Tibial nerve (tissue), 4 donors: ENCODE results near the gene SAMD10. TPM values are rescaled to one million over a fixed set of nuclear protein-coding genes. Genes with fewer than 3 reads are reported as not detected.
A peak's percentile ranks its signal among the peaks of the same experiment; 100 is the strongest.

Experiments
- DNase-seq, 2 donors: peaks; one replicate each; pipeline ENCODE4 v3.0.0-alpha.2; 2019; ENCODE audit warnings: low spot score in 2 of 2
- H3K27ac ChIP-seq, 4 donors: fragments of 200-600 bp; sonication (generic) in 3 of 4; one replicate each; pipeline ENCODE4 v1.5.1; 2017 to 2019; ENCODE audit warnings: mild to moderate bottlenecking in 1 of 4
- H3K27me3 ChIP-seq, 2 donors: fragments of 200-600 bp; sonication (generic) in 1 of 2; one replicate each; pipeline versions ENCODE4 v1.5.1 to v1.6.0; 2017 to 2019
- H3K36me3 ChIP-seq, 3 donors: fragments of 200-600 bp; sonication (generic); one replicate each; pipeline ENCODE4 v1.5.1; 2018 to 2019
- H3K4me1 ChIP-seq, 4 donors: fragments of 200-600 bp; sonication (generic) in 3 of 4; one replicate each; pipeline ENCODE4 v1.5.1; 2017 to 2019
- H3K4me3 ChIP-seq, 4 donors: fragments of 200-600 bp; sonication (generic) in 3 of 4; one replicate each; pipeline ENCODE4 v1.5.1; 2017 to 2019; ENCODE audit warnings: mild to moderate bottlenecking in 1 of 4, moderate library complexity in 1 of 4
- H3K9me3 ChIP-seq, 4 donors: fragments of 200-600 bp; sonication (generic) in 3 of 4; one replicate each; pipeline ENCODE4 v1.5.1; 2017 to 2019
- EP300 ChIP-seq, 2 donors: sonication (generic); formaldehyde crosslinking; IDR thresholded peaks; one replicate each; pipeline ENCODE4 v1.6.1; 2017; ENCODE audit warnings: antibody characterized with exemption in 2 of 2, mild to moderate bottlenecking in 1 of 2
- POLR2A ChIP-seq, 2 donors: fragments of 450-650 bp; IDR thresholded peaks; one replicate each; pipeline ENCODE4 v1.6.1; 2017; ENCODE audit warnings: antibody characterized with exemption in 2 of 2, mild to moderate bottlenecking in 2 of 2, moderate library complexity in 2 of 2
- WGBS, 2 donors: methylation state at CpG; one replicate each; pipeline ENCODE4 v1.1.5; 2018; 5-methylcytosine and 5-hydroxymethylcytosine counted together
- total RNA-seq, 4 donors: library from RNA; depleted of rRNA; stranded (reverse); fragments of >200 nt; gene quantifications; one replicate each; pipeline ENCODE4 v1.1.0, GENCODE V29; 2016
- TF ChIP-seq, protein P1 (sequence below), 5 experiments: fragments of 200-600 bp in 3 of 5; fragments of 450-650 bp in 2 of 5; sonication (generic) in 3 of 5; IDR thresholded peaks; one replicate each; pipeline ENCODE4 v1.5.1; 2016 to 2019; ENCODE audit warnings: antibody characterized with exemption in 5 of 5, mild to moderate bottlenecking in 3 of 5, moderate library complexity in 2 of 5

The SAMD10 gene
- total RNA-seq, 4 donors from 2014 or later = 1.3 to 5.1 (median 2.8) TPM

DNA sequence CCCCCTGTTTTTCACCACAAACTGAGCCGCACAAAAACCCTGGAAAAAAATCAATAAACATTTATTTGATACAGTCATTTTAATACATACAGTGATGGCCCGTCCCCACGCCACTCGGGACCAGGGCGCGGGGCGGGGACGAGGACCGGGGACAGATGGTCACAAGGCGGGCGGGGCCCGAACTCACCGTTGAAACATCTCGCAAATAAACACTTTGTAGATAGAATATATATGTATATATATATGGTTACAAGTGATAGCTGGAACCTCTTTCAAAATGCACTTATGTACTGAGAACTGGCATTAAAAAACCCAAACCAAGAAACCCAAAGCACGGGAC is 22.8 kb downstream of the SAMD10 start:
- H3K36me3 ChIP-seq = peaks cover 0 to 30% (median 0%) of the 10 kb centered on the region in 3 donors
- no peak for DNase-seq
- peaks cover 0 to 56% (median 41%) of the 10 kb centered on the region in 4 donors for H3K4me1 ChIP-seq
- H3K4me3 ChIP-seq = peak overlapping the region; percentile 44 to 97 (median 96)
- TF ChIP-seq POLR2A (IDR thresholded peaks at IDR 0.05) = no peak
- no peak for TF ChIP-seq EP300 (IDR thresholded peaks at IDR 0.05)
- TF ChIP-seq, protein P1, sequence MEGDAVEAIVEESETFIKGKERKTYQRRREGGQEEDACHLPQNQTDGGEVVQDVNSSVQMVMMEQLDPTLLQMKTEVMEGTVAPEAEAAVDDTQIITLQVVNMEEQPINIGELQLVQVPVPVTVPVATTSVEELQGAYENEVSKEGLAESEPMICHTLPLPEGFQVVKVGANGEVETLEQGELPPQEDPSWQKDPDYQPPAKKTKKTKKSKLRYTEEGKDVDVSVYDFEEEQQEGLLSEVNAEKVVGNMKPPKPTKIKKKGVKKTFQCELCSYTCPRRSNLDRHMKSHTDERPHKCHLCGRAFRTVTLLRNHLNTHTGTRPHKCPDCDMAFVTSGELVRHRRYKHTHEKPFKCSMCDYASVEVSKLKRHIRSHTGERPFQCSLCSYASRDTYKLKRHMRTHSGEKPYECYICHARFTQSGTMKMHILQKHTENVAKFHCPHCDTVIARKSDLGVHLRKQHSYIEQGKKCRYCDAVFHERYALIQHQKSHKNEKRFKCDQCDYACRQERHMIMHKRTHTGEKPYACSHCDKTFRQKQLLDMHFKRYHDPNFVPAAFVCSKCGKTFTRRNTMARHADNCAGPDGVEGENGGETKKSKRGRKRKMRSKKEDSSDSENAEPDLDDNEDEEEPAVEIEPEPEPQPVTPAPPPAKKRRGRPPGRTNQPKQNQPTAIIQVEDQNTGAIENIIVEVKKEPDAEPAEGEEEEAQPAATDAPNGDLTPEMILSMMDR (IDR thresholded peaks at IDR 0.05) = no peak
- WGBS, 2 donors = 0 to 3% methylated on average over 15 of the region's 15 CpGs
- peak overlapping the region; percentile 34 to 97 (median 64) for H3K27ac ChIP-seq
- H3K27me3 ChIP-seq = no peaks in the 10 kb centered on the region
- H3K9me3 ChIP-seq = no peaks in the 10 kb centered on the region

DNA sequence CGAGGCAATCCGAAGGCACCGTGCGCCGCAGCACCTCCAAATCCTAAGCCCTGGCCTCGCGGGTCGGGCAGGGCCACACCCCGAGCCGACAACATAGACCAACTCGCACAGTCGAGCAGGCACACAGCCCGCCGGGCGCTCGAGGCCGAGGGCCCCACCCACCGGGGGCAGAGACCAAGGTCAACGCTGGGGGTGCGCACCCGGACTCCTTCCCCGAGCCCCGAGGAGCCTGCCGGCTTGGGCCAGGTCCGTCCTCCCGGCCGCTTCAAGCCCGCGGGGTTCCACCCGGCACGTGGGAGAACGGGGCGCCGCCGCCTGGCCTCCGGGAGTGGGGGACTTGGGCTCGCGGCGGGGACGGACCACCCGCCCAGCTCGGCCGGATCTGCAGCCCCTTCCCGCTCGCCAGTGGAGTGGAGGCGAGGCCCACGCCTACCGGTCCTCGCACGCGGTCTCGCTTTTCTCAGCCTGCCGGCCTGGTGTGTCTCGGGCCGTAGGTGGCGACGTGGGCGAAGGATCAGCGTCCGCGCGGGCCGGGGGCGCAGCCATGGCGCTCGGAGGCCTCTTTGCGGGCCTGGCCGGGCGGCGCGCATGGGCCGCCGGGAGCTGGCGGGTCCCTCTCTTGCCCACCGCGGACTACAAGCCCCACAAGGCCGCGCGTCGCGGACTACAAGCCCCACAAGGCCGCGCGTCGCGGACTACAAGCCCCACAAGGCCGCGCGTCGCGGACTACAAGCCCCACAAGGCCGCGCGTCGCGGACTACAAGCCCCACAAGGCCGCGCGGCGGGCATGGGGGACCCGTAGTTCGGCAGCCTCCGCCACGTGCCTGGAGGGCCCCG is 23.4 kb downstream of the SAMD10 start, which contains the start of gene UCKL1:
Gene UCKL1, minus strand, starts transcription at position 590 of the 837 bp plus-strand sequence. Its CDS starts 44 bp downstream, at position 546.
- Histone ChIP-seq H3K9me3 (no peaks in the 10 kb centered on the region), H3K36me3 (peaks cover 0 to 24% (median 0%) of the 10 kb centered on the region in 3 donors), H3K4me1 (peaks cover 0 to 62% (median 47%) of the 10 kb centered on the region in 4 donors), H3K4me3 (peak within 1 kb of the TSS; percentile 89 to 97 (median 96)), H3K27ac (peak within 1 kb of the TSS; percentile 90 to 97 (median 95)), H3K27me3 (no peaks in the 10 kb centered on the region)
- 1% methylated on average over 44 to 54 of the region's 105 CpGs for whole genome bisulfite sequencing, 2 donors
- DNase-seq = peak; percentile 86 to 88
- TF ChIP-seq POLR2A (IDR thresholded peaks at IDR 0.05) (peak in 1 of 2 donors; percentile 81), EP300 (IDR thresholded peaks at IDR 0.05) (peak in 1 of 2 donors; percentile 83)
- TF ChIP-seq, protein P1 (IDR thresholded peaks at IDR 0.05) = peak in 2 of 5 experiments; percentile 4 to 5

- Histone ChIP-seq H3K9me3 (no peaks in the 10 kb centered on the region), H3K4me3 (peak overlapping the region; percentile 89 to 97 (median 96)), H3K27me3 (no peaks in the 10 kb centered on the region), H3K36me3 (peaks cover 0 to 17% (median 0%) of the 10 kb centered on the region in 3 donors), H3K27ac (peak overlapping the region; percentile 90 to 97 (median 95)), H3K4me1 (peaks cover 0 to 68% (median 54%) of the 10 kb centered on the region in 4 donors)
- TF ChIP-seq, protein P1 (IDR thresholded peaks at IDR 0.05) = peak; percentile 22 to 46 (median 34)
- no peak for TF ChIP-seq EP300 (IDR thresholded peaks at IDR 0.05)
- no peak for DNase-seq
- 0% methylated on average over 7 to 18 of the region's 31 CpGs for WGBS, 2 donors
Observed at GRCh38 chr20:63955281-63955826, 24.1 kb downstream of the SAMD10 start.

GRCh38 chr20:63953764-63954429 is 25.5 kb downstream of the SAMD10 start:
- peak overlapping the region in 2 of 4 donors; percentile 50 to 96 for H3K27ac ChIP-seq
- no peak for TF ChIP-seq EP300 (IDR thresholded peaks at IDR 0.05)
- TF ChIP-seq POLR2A (IDR thresholded peaks at IDR 0.05) = no peak
- H3K9me3 ChIP-seq = no peaks in the 10 kb centered on the region
- WGBS, 2 donors = 50 to 52% methylated on average over 13 of the region's 13 CpGs
- H3K36me3 ChIP-seq = peaks cover 0 to 2% (median 0%) of the 10 kb centered on the region in 3 donors
- DNase-seq = no peak
- H3K27me3 ChIP-seq = no peaks in the 10 kb centered on the region
- no peak overlapping the region for H3K4me3 ChIP-seq
- peaks cover 0 to 83% (median 68%) of the 10 kb centered on the region in 4 donors for H3K4me1 ChIP-seq

DNA sequence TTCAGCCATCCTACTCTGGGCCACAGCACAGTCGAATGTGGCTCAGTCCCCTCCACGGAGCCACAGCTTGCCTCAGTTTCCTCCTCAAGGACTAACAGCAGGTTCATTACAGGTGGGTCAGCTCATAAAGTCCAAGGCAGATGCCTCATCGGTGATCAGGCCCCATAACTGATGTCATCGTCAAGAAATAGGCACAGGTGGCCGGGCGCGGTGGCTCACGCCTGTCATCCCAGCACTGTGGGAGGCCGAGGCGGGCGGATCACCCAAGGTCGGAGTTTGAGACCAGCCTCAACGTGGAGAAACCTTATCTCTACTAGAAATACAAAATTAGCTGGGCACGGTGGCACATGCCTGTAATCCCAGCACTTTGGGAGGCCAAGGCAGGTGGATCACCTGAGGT is 26.7 kb downstream of the SAMD10 start:
- no peaks in the 10 kb centered on the region for H3K9me3 ChIP-seq
- no peak overlapping the region for H3K4me3 ChIP-seq
- no peak for DNase-seq
- H3K4me1 ChIP-seq = peaks cover 0 to 89% (median 78%) of the 10 kb centered on the region in 4 donors
- no peaks in the 10 kb centered on the region for H3K36me3 ChIP-seq
- WGBS, 2 donors = 91% methylated on average over 14 of the region's 14 CpGs
- H3K27ac ChIP-seq = peak overlapping the region in 3 of 4 donors; percentile 81 to 92 (median 90)
- TF ChIP-seq, protein P1 (IDR thresholded peaks at IDR 0.05) = no peak
- TF ChIP-seq POLR2A (IDR thresholded peaks at IDR 0.05) (no peak), EP300 (IDR thresholded peaks at IDR 0.05) (no peak)
- no peaks in the 10 kb centered on the region for H3K27me3 ChIP-seq
